Occipital lobe (tissue), 2 donors: ENCODE results near the gene PDS5A. TPM values are rescaled to one million over a fixed set of nuclear protein-coding genes. Genes with fewer than 3 reads are reported as not detected.
"Not testable (repeated sequence)": the region's sequence is repeated elsewhere in the genome, so short reads cannot be mapped to it uniquely, and the experiment has no call there.

Experiments
- DNase-seq: peaks from one replicate; lab custom pipeline; 2025; lab: John Stamatoyannopoulos, UW
- total RNA-seq: library from RNA; depleted of rRNA; stranded (reverse); fragments of >200 nt; gene quantifications from one replicate; pipeline ENCODE4 v1.2.3, GENCODE V29; 2014

The PDS5A gene
- total RNA-seq: 89.7 TPM

DNA sequence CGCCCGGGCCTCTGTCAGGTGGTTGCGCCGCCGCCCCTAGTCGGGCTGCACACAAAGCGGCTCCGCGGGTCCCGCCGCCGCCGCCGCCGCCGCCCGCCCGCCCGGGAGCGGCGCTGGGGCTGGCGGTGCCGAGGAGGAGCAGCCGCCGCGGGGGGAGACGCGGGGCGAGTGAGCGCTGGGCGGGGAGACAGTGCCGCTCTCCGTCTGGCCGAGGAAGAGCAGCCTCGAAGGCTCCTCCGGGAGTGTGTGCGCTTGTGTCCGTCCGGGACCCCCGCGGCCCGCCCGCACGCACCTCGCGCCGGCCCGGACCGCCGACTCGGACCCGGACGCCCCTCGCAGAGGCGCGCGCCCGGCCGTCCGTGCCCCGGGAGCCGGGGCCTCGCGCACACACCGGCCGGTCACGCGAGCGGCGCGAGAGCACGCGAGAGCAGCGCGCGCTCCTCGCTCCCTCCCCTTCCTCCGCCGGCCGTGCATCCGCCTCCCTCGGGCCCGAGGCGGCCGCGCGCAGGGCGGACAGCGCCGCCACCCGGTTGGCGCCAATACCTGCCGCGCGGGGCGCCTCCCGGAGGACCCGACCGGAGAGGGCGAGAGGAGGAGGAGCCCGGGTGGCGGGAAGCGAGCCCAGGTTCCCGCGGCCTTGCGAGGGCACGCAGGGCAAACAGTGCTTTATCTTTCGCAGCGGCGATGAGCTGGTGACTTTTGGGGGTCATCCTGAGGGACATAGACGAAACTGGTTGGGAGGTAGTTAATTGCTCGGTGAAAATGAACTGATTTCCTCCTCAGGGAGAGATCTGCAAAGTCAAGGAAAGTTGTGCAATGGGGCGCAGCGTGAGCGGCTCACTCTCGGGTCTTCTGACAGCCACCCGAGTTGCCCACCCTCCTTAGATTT, at the start of gene PDS5A:
PDS5A (minus strand) TSS at position 423 of the 889 bp plus-strand sequence. CDS start 1,334 bp downstream, outside the sequence.
- DNase-seq: peak; percentile 81

- not testable (repeated sequence) for DNase-seq
Measured at GRCh38 chr4:40024049-40024448, 46.3 kb upstream of the PDS5A start.

DNA sequence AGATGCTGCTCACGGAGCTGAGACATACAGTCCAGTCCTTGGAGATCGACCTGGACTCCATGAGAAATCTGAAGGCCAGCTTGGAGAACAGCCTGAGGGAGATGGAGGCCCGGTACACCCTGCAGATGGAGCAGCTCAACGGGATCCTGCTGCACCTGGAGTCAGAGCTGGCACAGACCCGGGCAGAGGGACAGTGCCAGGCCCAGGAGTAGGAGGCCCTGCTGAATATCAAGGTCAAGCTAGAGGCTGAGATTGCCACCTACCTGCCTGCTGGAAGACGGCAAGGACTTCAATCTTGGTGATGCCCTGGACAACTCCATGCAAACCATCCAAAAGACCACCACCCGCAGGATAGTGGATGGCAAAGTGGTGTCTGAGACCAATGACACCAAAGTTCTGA, 43.4 kb upstream of the PDS5A start:
- DNase-seq: not testable (repeated sequence)

- no peak for DNase-seq
Measured at GRCh38 chr4:40020221-40020620, 42.5 kb upstream of the PDS5A start.

GRCh38 chr4:40016007-40016406, 38.3 kb upstream of the PDS5A start:
- no peak for DNase-seq

DNA sequence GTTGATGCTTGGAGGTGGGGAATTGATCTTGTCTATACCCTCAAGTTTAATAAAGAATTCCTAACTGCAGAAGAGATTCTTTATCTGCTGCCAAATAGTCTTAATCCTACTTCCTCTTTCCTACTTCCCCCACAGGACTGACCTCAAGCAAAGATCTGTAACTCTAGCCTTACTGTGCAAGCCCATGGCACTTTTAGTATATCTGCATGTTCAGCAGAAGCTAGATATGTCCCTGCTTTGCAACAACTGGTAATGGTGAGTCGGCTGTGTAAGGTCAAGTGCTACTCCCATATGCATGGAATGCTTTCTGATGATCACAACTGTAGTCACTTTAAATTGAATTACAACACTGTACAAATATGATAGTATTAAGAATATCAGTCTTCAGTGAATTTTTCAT, 26.3 kb upstream of the PDS5A start:
- DNase-seq: no peak

DNA sequence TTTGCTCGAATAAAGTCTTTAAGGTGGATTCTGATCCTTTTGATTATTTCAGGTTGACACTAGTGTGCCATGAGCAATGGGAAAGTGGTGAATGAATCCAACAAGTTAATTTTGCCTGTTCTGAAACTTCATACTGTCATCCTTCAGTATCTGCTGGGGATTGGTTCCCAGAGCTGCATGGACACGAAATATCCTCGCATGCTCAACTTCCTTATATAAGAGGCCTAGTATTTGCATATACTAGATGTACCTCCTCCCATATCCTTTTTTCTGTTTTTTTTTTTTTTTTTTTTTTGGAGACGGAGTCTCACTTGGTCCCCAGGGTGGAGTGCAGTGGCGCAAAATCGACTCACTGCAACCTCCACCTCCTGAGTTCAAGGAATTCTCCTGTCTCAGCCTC, 23.0 kb upstream of the PDS5A start:
- DNase-seq: no peak

GRCh38 chr4:39998659-39999345, 21.1 kb upstream of the PDS5A start:
- no peak for DNase-seq

GRCh38 chr4:39996811-39997210, 19.1 kb upstream of the PDS5A start:
- DNase-seq: no peak

- DNase-seq: no peak
Measured at GRCh38 chr4:39994406-39994805, 16.7 kb upstream of the PDS5A start.

DNA sequence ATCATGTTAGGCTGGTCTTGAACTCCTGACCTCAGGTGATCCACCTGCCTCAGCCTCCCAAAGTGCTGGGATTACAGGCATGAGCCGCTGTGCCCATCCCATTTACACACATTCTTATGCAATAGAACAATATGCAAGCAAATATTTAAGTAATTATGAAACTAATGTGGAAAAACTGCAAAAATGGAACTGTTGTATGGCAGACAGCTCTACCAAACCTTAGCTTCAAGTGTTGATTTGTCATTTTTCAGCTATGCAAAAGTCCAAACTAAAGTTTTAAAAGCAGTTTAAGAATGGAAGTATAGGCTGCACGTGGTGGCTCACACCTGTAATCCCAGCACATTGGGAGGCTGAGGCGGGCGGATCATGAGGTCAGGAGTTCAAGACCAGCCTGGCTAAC, 11.7 kb upstream of the PDS5A start:
- DNase-seq: not testable (repeated sequence)

DNA sequence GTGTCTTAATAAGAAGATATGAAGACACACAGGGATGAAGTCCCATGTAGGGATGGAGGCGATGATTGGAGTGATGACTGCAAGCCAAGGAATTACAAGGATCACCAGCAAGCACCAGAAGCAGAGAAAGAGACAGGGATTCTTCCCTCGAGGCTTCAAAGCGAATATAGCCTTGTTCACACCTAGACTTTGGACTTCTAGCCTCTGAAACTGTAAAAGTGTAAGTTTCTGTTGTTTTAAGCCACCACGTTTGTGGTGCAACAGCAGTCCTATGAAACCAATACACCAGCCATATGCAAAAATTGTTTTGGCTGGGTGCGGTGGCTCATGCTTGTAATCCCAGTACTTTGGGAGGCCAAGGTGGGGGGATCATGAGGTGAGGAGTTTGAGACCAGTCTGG, 9.8 kb upstream of the PDS5A start:
- DNase-seq: no peak

DNA sequence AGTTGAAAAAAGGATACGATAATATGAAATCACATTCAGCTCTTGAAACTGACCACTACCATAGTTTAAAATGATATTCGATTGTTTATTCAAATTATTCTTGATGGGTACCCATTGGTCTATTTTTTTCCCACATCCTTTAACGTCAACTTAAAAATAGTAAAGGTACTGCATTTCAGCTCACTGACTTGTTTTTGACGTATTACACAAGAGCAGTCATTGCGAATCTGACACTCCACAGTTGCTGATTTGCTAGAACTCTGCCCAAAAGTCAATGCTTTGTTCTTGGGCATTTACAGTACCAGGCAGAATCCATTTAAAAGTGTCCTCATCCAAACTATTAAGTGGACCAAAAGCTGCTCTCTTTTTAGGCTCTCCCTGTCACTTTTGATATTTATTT, 1.2 kb upstream of the PDS5A start:
- DNase-seq: no peak

- DNase-seq: no peak
Measured at GRCh38 chr4:39978378-39978775, 666 bp upstream of the PDS5A start.

- DNase-seq: peak; percentile 48
Measured at GRCh38 chr4:39976945-39977488, 694 bp downstream of the PDS5A start.

DNA sequence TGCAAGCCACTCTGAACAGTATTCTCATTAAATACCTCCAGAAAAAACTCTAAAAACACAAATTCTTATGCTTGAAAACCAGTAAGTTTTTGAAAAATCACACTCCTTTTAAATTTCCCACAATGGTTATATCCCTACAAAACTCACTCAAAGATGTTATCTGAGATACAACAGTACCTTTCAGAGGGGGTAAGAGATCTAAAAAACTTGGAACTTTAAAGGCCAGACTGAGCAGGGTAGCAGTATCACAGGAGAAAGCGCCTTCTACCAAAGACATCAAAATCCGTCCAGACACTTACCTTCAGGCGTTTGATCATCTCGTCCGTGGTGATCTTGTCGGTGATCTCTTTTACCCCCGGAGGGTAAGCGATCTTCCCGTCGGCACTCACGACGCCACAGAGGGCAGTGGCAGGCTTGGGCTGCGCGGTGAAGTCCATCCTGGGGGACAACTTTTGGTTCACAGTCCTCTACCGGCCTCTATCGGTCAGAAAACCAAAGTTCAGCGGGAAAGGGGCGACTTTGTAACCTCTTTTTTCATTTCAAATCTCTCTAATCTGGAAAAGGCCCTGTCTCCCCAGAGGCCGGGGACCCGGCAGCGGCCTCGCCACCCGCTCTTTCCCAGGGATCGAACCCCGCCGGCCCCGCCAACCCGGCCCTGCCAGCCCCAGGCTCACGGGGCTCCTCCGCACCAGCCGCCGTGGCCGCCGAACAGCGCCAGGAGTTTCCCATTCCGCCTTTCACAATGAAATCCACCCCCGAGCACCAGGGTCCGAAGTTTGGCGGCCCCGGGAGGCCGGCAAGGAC, 1.4 kb downstream of the PDS5A start:
- DNase-seq: peak; percentile 62

DNA sequence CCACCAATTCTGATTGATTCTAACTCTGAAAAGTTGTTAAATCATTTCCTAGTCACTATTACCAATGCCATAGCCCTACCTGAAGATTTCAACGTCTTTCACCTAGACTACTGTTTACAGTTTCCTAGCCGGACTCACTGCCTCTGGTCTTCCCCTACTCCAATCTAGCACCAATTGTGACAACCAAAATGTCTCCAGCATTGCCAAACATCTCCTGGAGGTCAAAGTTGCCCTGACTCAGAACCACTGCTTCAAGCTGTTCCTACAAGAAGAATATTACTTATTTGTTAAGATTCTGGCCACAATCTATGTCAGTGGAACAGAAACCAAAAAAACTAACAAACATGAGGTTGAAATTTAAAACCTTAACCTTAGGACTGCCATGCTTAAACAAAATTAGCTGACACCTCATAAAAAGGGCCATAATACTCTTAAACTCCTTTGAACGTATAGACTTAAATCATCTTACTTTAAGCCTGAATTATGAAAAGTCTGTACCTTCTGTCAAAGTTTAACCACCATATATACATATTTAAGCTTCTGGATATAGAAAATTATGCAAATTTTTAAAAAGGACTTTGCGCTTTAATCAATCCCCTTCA, 2.1 kb downstream of the PDS5A start:
- DNase-seq: no peak

GRCh38 chr4:39973052-39973451, 4.7 kb downstream of the PDS5A start:
- DNase-seq: not testable (repeated sequence)

- DNase-seq: no peak
Measured at GRCh38 chr4:39970671-39971640, 6.8 kb downstream of the PDS5A start.

DNA sequence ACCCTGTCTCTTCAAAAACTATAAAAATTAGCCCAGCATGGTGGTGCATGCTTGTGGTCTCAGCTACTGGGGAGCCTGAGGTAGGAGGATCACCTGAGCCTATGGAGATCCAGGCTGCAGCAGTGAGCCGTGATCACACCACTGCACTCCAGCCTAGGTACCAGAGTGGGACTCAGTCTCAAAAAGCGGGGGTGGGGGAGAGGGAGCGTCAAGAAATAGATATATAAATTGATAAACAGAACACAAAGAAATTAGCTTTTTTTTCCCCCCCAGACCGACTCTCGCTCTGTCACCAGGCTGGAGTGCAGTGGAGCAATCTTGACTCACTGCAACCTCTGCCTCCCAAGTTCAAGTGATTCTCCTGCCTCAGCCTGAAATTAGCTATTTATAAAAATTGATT, 14.1 kb downstream of the PDS5A start:
- DNase-seq: no peak
